ENCODE data around the gene PLCG2. TPM values are rescaled to one million over a fixed set of nuclear protein-coding genes. Genes with fewer than 3 reads are reported as not detected.

PLCG2 gene
- total RNA-seq, 2 experiments from 2014 or later = 8.3 to 10.6 TPM

DNA sequence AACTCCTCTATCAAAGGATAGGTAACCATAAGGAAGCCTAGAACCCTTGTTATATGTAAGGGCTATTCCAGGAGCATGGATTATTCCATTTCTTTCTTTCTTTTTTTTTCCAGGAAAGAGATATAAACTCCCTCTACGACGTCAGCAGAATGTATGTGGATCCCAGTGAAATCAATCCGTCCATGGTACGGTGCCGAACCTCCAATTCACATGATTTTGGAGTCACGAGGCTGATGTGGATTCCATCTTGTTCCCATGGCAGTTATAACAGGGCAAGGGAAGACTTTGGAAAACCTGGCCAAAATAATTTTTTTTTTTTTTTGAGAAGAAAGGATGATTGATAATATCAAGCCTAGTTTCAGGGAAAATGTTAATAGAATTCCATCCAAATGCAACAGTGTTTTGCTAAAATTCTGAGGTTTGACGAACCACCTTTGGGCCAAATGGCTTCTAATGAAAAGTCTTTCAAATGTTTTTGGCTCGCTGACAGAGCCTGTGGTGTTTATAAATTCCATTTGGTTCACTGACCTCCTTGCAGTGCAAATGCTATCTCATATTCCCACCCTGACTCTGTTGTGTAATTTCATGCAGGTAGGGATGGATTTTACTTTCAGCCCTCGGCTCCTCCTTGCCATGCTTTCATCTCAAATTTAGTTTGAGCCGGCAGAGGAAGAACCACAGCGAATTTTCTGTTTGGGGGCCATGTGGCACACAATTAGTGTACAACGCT, 142.2 kb downstream of the PLCG2 start:
- ChIA-PET POLR2A (no interaction called here), CTCF (no interaction called here)
- DNase-seq = no peak
- Mint-ChIP-seq H3K9me3 (no peaks in the 10 kb centered on the region), H3K27ac (no peak overlapping the region), H3K27me3 (no peaks in the 10 kb centered on the region), H3K36me3 (no peaks in the 10 kb centered on the region), H3K4me3 (no peak overlapping the region), H3K4me1 (ENCODE audit: low read depth) (no peaks in the 10 kb centered on the region)
- intact Hi-C loops (cut with micrococcal nuclease) = no loop called here

DNA sequence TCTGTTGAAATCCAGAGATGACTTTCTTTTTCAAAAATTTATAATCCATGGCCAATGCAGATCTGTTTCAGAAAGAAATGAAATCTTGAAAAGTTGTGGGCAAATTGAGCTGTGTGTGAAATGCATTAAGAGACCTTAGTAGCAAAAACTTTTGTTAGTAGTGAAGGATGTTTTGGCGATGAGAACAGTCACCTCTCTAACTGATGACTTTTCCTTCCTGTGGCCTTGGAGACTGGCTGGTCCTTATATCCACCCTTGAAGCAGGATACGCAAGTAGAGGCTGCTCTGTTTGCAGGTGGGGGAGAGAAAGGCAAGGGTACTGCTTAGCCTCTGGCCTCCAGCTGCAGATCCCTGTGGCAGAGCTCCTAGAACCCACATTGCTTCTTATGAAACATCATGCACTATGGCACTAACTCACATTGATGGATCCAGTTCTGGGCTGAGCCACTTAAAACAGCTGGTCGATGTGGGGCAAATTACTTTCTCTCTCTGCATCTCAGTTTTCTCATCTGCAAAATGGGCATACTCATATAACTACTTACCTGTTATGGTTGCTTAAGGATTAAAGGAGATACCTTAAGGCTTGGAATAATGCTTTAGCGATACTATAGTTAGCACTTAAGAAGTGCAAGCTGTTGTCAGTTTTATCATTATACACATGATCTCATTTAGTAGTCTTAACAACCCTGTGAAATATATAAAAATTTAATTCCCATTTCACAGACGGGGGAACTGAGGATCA, 142.9 kb downstream of the PLCG2 start:
- H3K9me3 Mint-ChIP-seq = no peaks in the 10 kb centered on the region
- no peak overlapping the region for H3K4me3 Mint-ChIP-seq
- intact Hi-C loops (cut with micrococcal nuclease) = no loop called here
- CTCF ChIA-PET = no interaction called here
- no peaks in the 10 kb centered on the region for H3K4me1 Mint-ChIP-seq (ENCODE audit: low read depth)
- no peaks in the 10 kb centered on the region for H3K27me3 Mint-ChIP-seq
- no peak overlapping the region for H3K27ac Mint-ChIP-seq
- no peak for DNase-seq
- POLR2A ChIA-PET = no interaction called here
- H3K36me3 Mint-ChIP-seq = no peaks in the 10 kb centered on the region

DNA sequence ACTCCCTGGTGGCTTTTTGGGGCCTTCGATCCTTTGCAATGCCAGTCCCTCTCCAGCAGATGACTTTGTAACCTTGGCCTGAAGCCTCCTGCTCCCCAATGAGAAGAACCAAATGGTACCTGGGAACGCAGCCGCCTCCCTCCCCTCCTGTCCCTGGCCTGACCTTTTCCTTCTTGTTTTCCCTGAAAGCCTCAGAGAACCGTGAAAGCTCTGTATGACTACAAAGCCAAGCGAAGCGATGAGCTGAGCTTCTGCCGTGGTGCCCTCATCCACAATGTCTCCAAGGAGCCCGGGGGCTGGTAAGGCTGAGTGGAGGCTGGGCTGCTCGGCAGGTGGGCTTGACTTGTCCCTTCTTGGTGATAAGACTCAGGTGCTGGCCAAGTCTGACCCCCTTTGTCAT, 144.2 kb downstream of the PLCG2 start:
- ChIA-PET CTCF (no interaction called here), POLR2A (no interaction called here)
- no peak for DNase-seq
- Mint-ChIP-seq H3K4me3 (no peak overlapping the region), H3K4me1 (ENCODE audit: low read depth) (peaks cover 4% of the 10 kb centered on the region), H3K36me3 (no peaks in the 10 kb centered on the region), H3K9me3 (no peaks in the 10 kb centered on the region), H3K27me3 (no peaks in the 10 kb centered on the region), H3K27ac (no peak overlapping the region)
- intact Hi-C loops (cut with micrococcal nuclease) = no loop called here

GRCh38 chr16:81925016-81925415, 145.9 kb downstream of the PLCG2 start:
- Mint-ChIP-seq H3K36me3 (no peaks in the 10 kb centered on the region), H3K27ac (no peak overlapping the region), H3K4me3 (no peak overlapping the region), H3K4me1 (ENCODE audit: low read depth) (peaks cover 11% of the 10 kb centered on the region), H3K27me3 (no peaks in the 10 kb centered on the region), H3K9me3 (no peaks in the 10 kb centered on the region)
- ChIA-PET CTCF (no interaction called here), POLR2A (no interaction called here)
- DNase-seq = no peak
- intact Hi-C loops (cut with micrococcal nuclease) = no loop called here

- ChIA-PET CTCF (no interaction called here), POLR2A (no interaction called here)
- H3K4me1 Mint-ChIP-seq (ENCODE audit: low read depth) = peaks cover 11% of the 10 kb centered on the region
- no peak for DNase-seq
- no peak overlapping the region for H3K27ac Mint-ChIP-seq
- H3K4me3 Mint-ChIP-seq = no peak overlapping the region
- no peaks in the 10 kb centered on the region for H3K27me3 Mint-ChIP-seq
- H3K9me3 Mint-ChIP-seq = no peaks in the 10 kb centered on the region
- intact Hi-C loops (cut with micrococcal nuclease) = no loop called here
- H3K36me3 Mint-ChIP-seq = no peaks in the 10 kb centered on the region
These were observed 146.9 kb downstream of the PLCG2 start for GRCh38 chr16:81926036-81926435.

DNA sequence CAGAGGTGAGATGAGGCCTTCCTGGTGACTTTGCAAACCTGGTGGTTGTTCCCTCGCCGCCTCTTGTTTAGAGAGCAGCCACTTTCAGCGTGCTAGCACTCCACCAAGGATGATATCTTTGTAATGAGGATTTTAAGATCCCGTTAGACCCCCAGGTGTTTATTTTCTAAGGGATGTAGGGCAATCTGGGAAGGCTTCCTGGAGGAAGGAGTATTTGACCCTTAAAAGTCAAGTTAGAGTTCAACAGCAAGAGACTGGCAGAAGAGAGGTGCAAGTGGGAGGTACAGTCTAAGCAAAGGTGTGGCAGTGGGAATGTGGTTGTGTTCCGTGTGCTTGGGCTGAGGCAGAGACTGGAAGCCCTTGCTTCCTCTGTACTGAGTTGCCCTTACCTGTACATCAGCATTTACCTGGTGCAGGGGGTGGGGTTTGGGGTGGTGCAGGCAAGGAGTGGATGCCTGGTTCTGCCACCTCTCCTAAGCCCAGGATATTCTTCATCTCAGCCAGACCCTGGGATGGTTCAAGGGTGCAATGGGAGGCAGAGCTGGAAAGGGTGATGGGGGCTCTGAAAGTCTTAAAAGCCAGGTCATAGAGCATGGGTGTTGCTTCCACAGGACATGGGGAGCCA, 148.6 kb downstream of the PLCG2 start:
- Mint-ChIP-seq H3K36me3 (no peaks in the 10 kb centered on the region), H3K9me3 (no peaks in the 10 kb centered on the region), H3K4me3 (no peak overlapping the region), H3K27me3 (no peaks in the 10 kb centered on the region), H3K27ac (no peak overlapping the region), H3K4me1 (ENCODE audit: low read depth) (peaks cover 11% of the 10 kb centered on the region)
- intact Hi-C loops (cut with micrococcal nuclease) = no loop called here
- DNase-seq = no peak
- ChIA-PET CTCF (interaction anchor here (0.9 kb wide), 1 partner anchor 302 kb away, joined by 4 read pairs; no protein-coding TSS in a partner anchor), POLR2A (no interaction called here)

GRCh38 chr16:81928271-81928918, 149.3 kb downstream of the PLCG2 start:
- Mint-ChIP-seq H3K9me3 (no peaks in the 10 kb centered on the region), H3K4me1 (ENCODE audit: low read depth) (peaks cover 11% of the 10 kb centered on the region), H3K4me3 (no peak overlapping the region), H3K27me3 (no peaks in the 10 kb centered on the region), H3K27ac (no peak overlapping the region), H3K36me3 (no peaks in the 10 kb centered on the region)
- ChIA-PET CTCF (interaction anchor here (1.1 kb wide), 1 partner anchor 40 kb away, joined by 3 read pairs; no protein-coding TSS in a partner anchor), POLR2A (no interaction called here)
- no peak for DNase-seq
- intact Hi-C loops (cut with micrococcal nuclease) = no loop called here

DNA sequence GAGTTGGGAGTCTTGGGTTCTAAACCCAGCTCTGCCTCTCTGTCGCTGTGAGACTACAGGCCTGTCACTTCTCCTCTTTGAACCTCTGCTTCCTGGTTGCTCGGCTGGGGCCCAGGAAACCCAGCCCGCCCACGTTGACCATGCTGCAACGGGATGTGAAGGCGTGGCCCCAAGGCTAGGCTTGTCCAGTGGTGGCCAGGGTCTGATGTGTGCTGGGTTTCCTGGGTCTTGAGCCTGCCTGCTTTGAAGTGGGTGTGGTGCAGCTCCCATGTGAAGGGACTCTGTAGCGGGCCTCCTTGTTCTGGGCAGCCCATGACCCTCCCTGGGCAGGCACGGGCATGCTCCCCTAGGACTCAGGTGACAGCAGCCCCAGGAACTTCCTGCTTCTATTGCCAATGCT, 149.9 kb downstream of the PLCG2 start:
- intact Hi-C loops (cut with micrococcal nuclease) = no loop called here
- Mint-ChIP-seq H3K9me3 (no peaks in the 10 kb centered on the region), H3K4me1 (ENCODE audit: low read depth) (peaks cover 11% of the 10 kb centered on the region), H3K4me3 (no peak overlapping the region), H3K27me3 (no peaks in the 10 kb centered on the region), H3K36me3 (no peaks in the 10 kb centered on the region), H3K27ac (no peak overlapping the region)
- ChIA-PET CTCF (interaction anchor here (1.1 kb wide), 1 partner anchor 41 kb away, joined by 3 read pairs; no protein-coding TSS in a partner anchor), POLR2A (no interaction called here)
- peak; percentile 80 for DNase-seq

GRCh38 chr16:81929841-81930240, 150.8 kb downstream of the PLCG2 start:
- H3K27ac Mint-ChIP-seq = no peak overlapping the region
- H3K36me3 Mint-ChIP-seq = no peaks in the 10 kb centered on the region
- H3K4me3 Mint-ChIP-seq = no peak overlapping the region
- no peak for DNase-seq
- H3K27me3 Mint-ChIP-seq = no peaks in the 10 kb centered on the region
- peaks cover 11% of the 10 kb centered on the region for H3K4me1 Mint-ChIP-seq (ENCODE audit: low read depth)
- ChIA-PET POLR2A (no interaction called here), CTCF (interaction anchor here (1.0 kb wide), 1 partner anchor 300 kb away, joined by 4 read pairs; no protein-coding TSS in a partner anchor)
- H3K9me3 Mint-ChIP-seq = no peaks in the 10 kb centered on the region
- intact Hi-C loops (cut with micrococcal nuclease) = no loop called here

DNA sequence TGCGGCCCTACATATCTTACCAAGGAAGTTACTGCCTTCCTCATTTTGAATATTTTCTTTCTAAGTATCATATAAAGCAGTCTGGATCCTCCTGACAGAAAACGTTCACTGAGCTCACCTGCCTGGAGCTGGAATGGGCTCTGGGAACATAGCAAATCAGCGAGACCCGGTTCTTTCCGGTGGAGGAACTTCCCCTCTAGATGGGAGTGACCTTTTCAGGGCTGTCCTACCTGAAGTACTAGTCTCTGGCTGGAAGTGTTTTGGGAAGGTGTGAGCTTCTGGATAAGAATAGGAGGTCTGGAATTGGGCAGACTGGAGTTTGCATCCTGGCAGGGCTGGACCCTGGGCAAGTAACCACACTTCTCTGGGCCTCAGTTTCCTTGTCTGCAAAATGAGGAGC, 152.8 kb downstream of the PLCG2 start:
- no peaks in the 10 kb centered on the region for H3K9me3 Mint-ChIP-seq
- no peaks in the 10 kb centered on the region for H3K36me3 Mint-ChIP-seq
- H3K27ac Mint-ChIP-seq = no peak overlapping the region
- intact Hi-C loops (cut with micrococcal nuclease) = no loop called here
- ChIA-PET CTCF (no interaction called here), POLR2A (no interaction called here)
- H3K27me3 Mint-ChIP-seq = no peaks in the 10 kb centered on the region
- peaks cover 11% of the 10 kb centered on the region for H3K4me1 Mint-ChIP-seq (ENCODE audit: low read depth)
- no peak overlapping the region for H3K4me3 Mint-ChIP-seq
- no peak for DNase-seq

DNA sequence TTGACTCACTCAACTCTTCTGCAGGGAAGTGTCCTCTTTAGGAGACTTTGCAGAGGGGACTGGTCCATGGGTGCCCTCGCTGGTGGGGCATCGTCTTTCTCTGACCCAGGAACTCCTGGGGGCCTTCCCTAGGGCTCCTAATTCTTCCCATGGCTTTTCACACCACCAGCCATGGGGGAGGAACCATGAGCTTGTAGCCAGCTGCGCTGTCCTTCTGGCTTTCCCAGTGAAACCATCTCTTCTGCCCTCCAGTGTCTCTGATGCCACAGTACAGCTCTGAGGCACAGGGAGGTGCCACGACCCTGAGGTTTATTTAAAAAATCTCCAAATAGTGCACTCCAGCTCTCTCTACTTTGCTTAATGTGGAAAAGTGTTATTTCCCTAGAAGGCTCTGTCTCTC, 153.6 kb downstream of the PLCG2 start:
- Mint-ChIP-seq H3K36me3 (no peaks in the 10 kb centered on the region), H3K27ac (no peak overlapping the region), H3K9me3 (no peaks in the 10 kb centered on the region), H3K4me1 (ENCODE audit: low read depth) (peaks cover 11% of the 10 kb centered on the region), H3K27me3 (no peaks in the 10 kb centered on the region), H3K4me3 (no peak overlapping the region)
- intact Hi-C loops (cut with micrococcal nuclease) = no loop called here
- ChIA-PET CTCF (interaction anchor here (0.8 kb wide), 1 partner anchor 41 kb away, joined by 3 read pairs; no protein-coding TSS in a partner anchor), POLR2A (no interaction called here)
- DNase-seq = no peak

- Mint-ChIP-seq H3K9me3 (no peaks in the 10 kb centered on the region), H3K4me1 (ENCODE audit: low read depth) (peaks cover 7% of the 10 kb centered on the region), H3K36me3 (no peaks in the 10 kb centered on the region), H3K4me3 (no peak overlapping the region), H3K27ac (no peak overlapping the region), H3K27me3 (no peaks in the 10 kb centered on the region)
- intact Hi-C loops (cut with micrococcal nuclease) = no loop called here
- DNase-seq = no peak
- ChIA-PET POLR2A (no interaction called here), CTCF (interaction anchor here (0.8 kb wide), 1 partner anchor 42 kb away, joined by 3 read pairs; no protein-coding TSS in a partner anchor)
These were observed 154.3 kb downstream of the PLCG2 start for GRCh38 chr16:81933361-81933760.
